RPMI7951 (cell line): ENCODE data around the gene TST. TPM values are rescaled to one million over a fixed set of nuclear protein-coding genes. Genes with fewer than 3 reads are reported as not detected.

Experiments used
- total RNA-seq: library from RNA; depleted of rRNA; stranded (reverse); fragments of >200 nt; shearing (Covaris generic); gene quantifications from 2 replicates; pipeline ENCODE4 v1.2.3, GENCODE V29; 2014; rRNA removed

TST gene
- total RNA-seq, 1 experiment from 2014 or later, result 21.0 TPM

Other genes with a start within 250 kb of the TST start
- 7.6 and 10.3 TPM in 2 replicates for gene IFT27, start 243.3 kb downstream of the TST start, total RNA-seq
- not detected in 2 replicates for gene PVALB, start 202.4 kb downstream of the TST start, total RNA-seq
- gene NCF4, start 158.4 kb downstream of the TST start, total RNA-seq, result not detected in 2 replicates
- not detected in 2 replicates for gene CSF2RB, start 105.8 kb downstream of the TST start, total RNA-seq
- 40.1 and 54.5 TPM in 2 replicates for gene MPST, start 295 bp upstream of the TST start, total RNA-seq
- gene KCTD17, start 32.3 kb upstream of the TST start, total RNA-seq, result 9.6 and 12.9 TPM in 2 replicates
- not detected in 2 replicates for gene TMPRSS6, start 90.3 kb upstream of the TST start, total RNA-seq
- gene IL2RB, start 130.5 kb upstream of the TST start, total RNA-seq, result 0.10 TPM in 1 of 2 replicates, not detected in the other
- 2.0 and 2.2 TPM in 2 replicates for gene C1QTNF6, start 168.8 kb upstream of the TST start, total RNA-seq
- gene SSTR3, start 193.0 kb upstream of the TST start, total RNA-seq, result not detected in 2 replicates
- gene RAC2, start 224.8 kb upstream of the TST start, total RNA-seq, result 138 and 151 TPM in 2 replicates